ENCODE data around the gene KNDC1.

Gene KNDC1

DNA sequence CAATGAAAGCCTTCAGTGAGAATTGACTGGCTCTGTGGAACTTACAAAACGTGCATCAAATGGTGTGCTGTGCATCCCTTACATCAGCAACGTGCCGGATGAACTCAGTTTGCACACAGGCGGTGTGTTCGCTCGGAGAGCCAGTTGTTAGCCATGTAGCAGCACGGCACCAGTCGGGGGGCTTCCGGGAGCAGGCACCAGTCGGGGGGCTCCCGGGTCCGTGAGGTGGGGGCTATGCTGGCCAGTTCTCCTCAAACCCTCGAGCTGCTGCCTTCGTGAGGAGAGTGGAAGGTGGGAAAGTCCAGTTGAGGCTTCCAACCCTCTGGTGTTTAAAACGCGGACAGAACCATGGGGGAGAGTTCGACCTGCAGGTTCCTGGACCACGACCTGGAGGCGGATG lies 35.1 kb downstream of the KNDC1 start:
- no peaks in the 10 kb centered on the region for H3K9me3 ChIP-seq (ENCODE audit: low read depth, low read length)
- H3K9ac ChIP-seq (ENCODE audit: insufficient read length), result no peak overlapping the region
- H3K36me3 ChIP-seq (ENCODE audit: insufficient read depth, low read length), result no peaks in the 10 kb centered on the region
- TF ChIP-seq EZH2 (IDR thresholded peaks at IDR 0.05) (no peak), POLR2AphosphoS5 (IDR thresholded peaks at IDR 0.05; ENCODE audit: borderline replicate concordance, low read depth, low read length) (no peak), FOXP2 (optimal IDR thresholded peaks at IDR 0.05; ENCODE audit: control extremely low read depth, extremely low read length, insufficient read depth) (no peak)
- no peak overlapping the region for H3K4me3 ChIP-seq
- H3K27ac ChIP-seq, result no peak overlapping the region
- no peak for DNase-seq (ENCODE audit: low read depth, low spot score)

DNA sequence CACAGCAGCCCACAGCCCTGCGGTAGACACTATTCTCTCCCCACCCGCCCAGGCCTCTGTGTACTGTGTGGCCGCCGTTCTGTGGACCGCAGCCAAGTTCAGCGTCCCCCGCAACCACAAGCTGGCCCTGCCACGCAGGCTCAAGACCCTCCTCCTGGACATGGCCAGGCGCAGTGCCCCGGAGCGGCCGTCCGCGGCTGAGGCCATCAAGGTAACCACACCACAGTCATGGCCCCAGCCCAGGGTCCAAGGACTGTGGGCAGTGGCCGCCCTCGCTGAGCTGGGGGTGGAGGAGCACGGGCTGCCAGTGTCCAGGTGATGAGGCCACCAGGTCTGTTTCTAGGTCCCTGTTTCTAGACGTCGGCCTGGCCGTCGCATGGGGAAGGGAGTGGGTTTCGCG lies 35.6 kb downstream of the KNDC1 start:
- H3K36me3 ChIP-seq (ENCODE audit: insufficient read depth, low read length), result no peaks in the 10 kb centered on the region
- no peak overlapping the region for H3K9ac ChIP-seq (ENCODE audit: insufficient read length)
- no peak overlapping the region for H3K4me3 ChIP-seq
- H3K27ac ChIP-seq, result no peak overlapping the region
- no peaks in the 10 kb centered on the region for H3K9me3 ChIP-seq (ENCODE audit: low read depth, low read length)
- DNase-seq (ENCODE audit: low read depth, low spot score), result no peak
- TF ChIP-seq POLR2AphosphoS5 (IDR thresholded peaks at IDR 0.05; ENCODE audit: borderline replicate concordance, low read depth, low read length) (no peak), EZH2 (IDR thresholded peaks at IDR 0.05) (no peak)

DNA sequence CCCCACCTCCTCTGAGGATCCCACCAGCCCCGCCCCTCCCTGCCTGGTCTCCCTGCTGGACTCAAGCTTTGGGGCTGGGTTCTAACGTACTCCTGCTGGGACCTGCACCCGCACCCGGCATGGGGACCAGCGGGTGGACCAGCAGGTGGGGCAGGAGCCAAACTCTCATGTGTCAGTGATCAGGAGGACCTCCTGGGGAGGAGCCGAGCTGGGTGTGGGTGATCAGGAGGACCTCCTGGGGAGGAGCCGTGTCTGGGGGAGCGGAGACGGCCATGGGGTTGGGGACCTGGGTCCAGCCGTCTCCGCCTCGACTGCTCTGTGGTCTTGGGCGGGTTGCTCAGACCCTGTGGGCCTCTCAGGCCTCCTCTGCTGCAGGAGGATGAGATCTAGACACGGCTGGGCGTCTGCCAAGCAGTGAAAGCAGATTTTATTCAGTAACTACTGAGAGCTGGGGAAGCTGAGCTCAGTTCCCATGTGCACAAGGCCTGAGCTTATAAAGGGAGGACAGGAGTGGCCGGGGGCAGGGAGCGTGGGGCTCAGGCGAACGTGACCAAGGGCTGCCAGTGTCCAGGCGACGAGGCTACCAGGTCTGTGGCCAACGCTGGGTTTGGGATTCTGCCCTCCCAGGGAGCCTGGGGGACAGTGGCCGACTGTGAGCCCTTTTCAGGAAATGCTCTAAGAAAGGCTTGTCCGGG lies 36.3 kb downstream of the KNDC1 start:
- Histone ChIP-seq H3K9ac (ENCODE audit: insufficient read length) (no peak overlapping the region), H3K36me3 (ENCODE audit: insufficient read depth, low read length) (no peaks in the 10 kb centered on the region), H3K4me3 (no peak overlapping the region), H3K9me3 (ENCODE audit: low read depth, low read length) (no peaks in the 10 kb centered on the region), H3K27ac (no peak overlapping the region)
- no peak for DNase-seq (ENCODE audit: low read depth, low spot score)
- TF ChIP-seq EZH2 (IDR thresholded peaks at IDR 0.05), result no peak
- TF ChIP-seq FOXP2 (optimal IDR thresholded peaks at IDR 0.05; ENCODE audit: control extremely low read depth, extremely low read length, insufficient read depth), result no peak
- no peak for TF ChIP-seq POLR2AphosphoS5 (IDR thresholded peaks at IDR 0.05; ENCODE audit: borderline replicate concordance, low read depth, low read length)

DNA sequence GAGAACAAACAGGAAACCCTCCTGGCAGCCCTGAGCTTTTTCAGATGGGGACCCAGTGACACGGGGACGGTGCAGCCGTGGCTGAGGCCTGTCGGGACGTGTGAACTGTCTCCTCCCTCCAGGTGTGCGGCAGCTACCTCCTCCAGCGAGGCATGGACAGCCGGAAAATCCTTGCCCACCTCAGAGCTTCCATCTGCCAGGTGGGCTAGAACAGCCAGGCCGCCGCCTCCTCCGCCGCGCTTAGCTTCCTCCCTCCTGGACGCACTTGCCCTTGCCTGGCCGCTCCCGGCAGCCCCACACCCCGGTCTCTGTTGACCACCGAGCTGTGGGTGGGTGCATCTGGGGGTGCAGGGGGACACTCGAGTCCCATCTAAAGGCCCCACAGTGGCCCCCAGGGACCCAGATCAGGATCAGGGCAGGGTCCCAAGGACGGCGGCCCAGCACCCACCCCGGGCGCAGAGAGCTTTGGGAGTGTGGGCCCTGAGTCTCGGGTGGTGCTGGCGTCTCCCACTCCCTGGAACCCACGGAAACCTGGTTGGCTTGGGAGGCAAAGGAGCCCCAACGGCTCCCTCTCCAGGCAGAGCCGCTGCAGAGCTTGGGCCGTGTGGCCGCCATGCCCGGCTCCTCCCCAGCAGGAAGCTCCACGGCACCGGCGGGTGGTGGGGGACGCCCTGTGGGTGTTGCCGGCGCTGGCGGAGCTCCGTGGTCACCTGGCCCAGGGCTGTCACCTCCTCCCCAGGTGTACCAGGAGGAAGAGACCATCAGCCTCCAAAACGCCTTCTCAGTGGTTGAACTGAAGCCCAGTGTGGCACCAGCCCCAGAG lies 37.1 kb downstream of the KNDC1 start:
- H3K4me3 ChIP-seq, result no peak overlapping the region
- H3K36me3 ChIP-seq (ENCODE audit: insufficient read depth, low read length), result no peaks in the 10 kb centered on the region
- H3K27ac ChIP-seq, result no peak overlapping the region
- TF ChIP-seq FOXP2 (optimal IDR thresholded peaks at IDR 0.05; ENCODE audit: control extremely low read depth, extremely low read length, insufficient read depth) (no peak), EZH2 (IDR thresholded peaks at IDR 0.05) (no peak), POLR2AphosphoS5 (IDR thresholded peaks at IDR 0.05; ENCODE audit: borderline replicate concordance, low read depth, low read length) (no peak)
- H3K9ac ChIP-seq (ENCODE audit: insufficient read length), result no peak overlapping the region
- no peak for DNase-seq (ENCODE audit: low read depth, low spot score)
- H3K9me3 ChIP-seq (ENCODE audit: low read depth, low read length), result no peaks in the 10 kb centered on the region

DNA sequence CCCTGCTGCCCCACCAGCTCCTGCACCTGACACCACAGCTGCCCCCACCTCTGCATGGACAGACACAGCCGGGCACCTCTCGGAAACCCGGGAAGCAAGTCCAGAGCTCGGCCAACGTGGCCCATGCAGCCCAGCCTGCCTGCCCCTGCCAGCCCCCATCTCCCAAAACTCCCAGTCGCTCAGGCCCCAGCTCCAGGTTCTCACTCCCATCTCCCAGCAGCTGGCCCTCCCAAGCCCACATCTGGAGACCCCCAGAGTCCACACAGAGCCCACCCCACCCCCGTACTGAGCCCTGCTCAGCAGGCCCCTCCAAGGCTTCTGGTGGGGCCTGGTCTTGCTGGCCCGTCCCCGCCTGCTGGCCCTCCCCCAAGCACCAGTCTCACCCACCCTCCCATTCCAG lies 37.8 kb downstream of the KNDC1 start:
- Histone ChIP-seq H3K27ac (no peak overlapping the region), H3K9ac (ENCODE audit: insufficient read length) (no peak overlapping the region), H3K36me3 (ENCODE audit: insufficient read depth, low read length) (no peaks in the 10 kb centered on the region), H3K4me3 (no peak overlapping the region), H3K9me3 (ENCODE audit: low read depth, low read length) (no peaks in the 10 kb centered on the region)
- DNase-seq (ENCODE audit: low read depth, low spot score), result no peak
- TF ChIP-seq POLR2AphosphoS5 (IDR thresholded peaks at IDR 0.05; ENCODE audit: borderline replicate concordance, low read depth, low read length) (no peak), FOXP2 (optimal IDR thresholded peaks at IDR 0.05; ENCODE audit: control extremely low read depth, extremely low read length, insufficient read depth) (no peak), EZH2 (IDR thresholded peaks at IDR 0.05) (no peak)

DNA sequence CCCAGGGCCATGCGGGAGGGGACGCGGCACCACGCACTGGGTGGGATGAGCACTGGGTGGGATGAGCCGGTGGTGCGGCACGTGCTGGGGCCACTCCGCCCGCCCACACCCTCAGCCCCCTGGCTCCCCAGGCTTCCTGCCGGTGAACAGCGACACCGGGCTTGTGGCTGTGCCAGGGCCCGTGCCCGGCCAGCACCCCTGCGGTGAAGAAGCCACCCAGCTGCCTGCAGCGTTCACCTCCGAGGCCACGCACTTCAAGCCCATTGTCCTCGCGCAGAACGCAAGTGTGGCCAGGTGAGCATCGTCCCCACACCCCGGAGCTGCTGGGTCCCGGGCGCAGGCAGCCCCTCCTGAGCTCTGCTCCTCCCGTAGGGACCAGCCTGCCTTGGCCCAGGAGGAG lies 38.2 kb downstream of the KNDC1 start:
- Histone ChIP-seq H3K36me3 (ENCODE audit: insufficient read depth, low read length) (no peaks in the 10 kb centered on the region), H3K9ac (ENCODE audit: insufficient read length) (no peak overlapping the region), H3K9me3 (ENCODE audit: low read depth, low read length) (no peaks in the 10 kb centered on the region), H3K27ac (no peak overlapping the region), H3K4me3 (no peak overlapping the region)
- no peak for TF ChIP-seq POLR2AphosphoS5 (IDR thresholded peaks at IDR 0.05; ENCODE audit: borderline replicate concordance, low read depth, low read length)
- no peak for DNase-seq (ENCODE audit: low read depth, low spot score)

DNA sequence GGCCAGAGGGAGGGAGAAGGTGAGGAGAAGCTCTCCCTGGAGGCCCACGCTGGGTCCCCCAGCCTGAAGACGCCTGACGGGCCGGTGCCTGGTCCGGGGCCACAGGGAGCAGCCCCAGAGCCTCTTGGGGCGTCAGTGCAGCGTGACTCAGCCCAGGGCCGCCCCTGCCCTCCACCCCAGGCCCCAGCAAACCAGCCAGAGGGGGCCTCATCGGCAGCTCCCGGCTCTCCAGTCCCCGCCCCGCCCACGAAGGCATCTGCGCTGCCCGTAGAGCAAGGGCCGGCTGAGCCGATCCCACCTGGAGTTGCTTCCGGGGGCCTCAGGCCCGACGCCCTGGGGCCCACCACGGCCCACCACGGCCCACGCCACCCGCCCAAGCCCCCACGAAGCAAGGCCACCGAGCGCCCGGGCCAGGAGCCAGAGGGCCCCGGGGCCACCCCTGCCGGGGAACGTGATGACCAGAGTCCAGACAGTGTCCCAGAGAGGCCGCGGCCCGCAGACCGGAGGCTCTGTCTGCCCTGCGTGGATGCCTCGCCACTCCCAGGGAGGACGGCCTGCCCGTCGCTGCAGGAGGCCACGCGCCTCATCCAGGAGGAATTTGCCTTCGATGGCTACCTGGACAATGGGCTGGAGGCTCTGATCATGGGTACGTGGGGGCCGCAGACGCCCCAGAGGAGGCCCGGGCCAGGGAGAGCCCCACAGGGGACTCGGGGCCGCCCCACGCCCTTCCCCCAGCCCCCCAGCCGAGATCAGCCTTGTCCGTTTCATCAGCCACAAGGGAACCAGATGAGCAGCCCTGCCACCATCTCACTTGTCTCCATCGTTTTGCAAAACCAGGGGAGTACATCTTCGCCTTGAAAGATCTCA lies 38.8 kb downstream of the KNDC1 start:
- no peaks in the 10 kb centered on the region for H3K9me3 ChIP-seq (ENCODE audit: low read depth, low read length)
- H3K36me3 ChIP-seq (ENCODE audit: insufficient read depth, low read length), result no peaks in the 10 kb centered on the region
- DNase-seq (ENCODE audit: low read depth, low spot score), result no peak
- H3K27ac ChIP-seq, result no peak overlapping the region
- no peak overlapping the region for H3K9ac ChIP-seq (ENCODE audit: insufficient read length)
- TF ChIP-seq FOXP2 (optimal IDR thresholded peaks at IDR 0.05; ENCODE audit: control extremely low read depth, extremely low read length, insufficient read depth) (no peak), POLR2AphosphoS5 (IDR thresholded peaks at IDR 0.05; ENCODE audit: borderline replicate concordance, low read depth, low read length) (no peak), EZH2 (IDR thresholded peaks at IDR 0.05) (no peak)
- H3K4me3 ChIP-seq, result no peak overlapping the region

DNA sequence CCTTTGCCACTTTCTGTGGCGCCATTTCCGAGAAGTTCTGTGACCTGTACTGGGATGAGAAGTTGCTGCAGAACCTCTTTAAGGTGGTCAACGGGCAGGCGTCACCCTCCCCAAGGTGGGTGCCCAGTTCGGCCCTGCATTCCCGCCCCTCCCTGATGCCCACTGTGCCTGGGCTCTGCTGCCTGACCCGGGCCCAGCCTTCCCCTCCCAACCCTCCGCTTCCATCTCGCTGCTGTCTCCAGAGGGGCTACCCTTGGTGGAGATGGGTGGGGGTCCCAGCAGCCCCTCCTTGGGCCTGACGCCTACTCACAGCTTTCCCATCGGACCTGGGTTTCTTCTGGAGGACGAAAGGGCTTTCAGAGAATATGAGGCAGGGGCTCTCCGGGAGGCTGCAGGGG lies 39.5 kb downstream of the KNDC1 start:
- H3K27ac ChIP-seq, result no peak overlapping the region
- no peak overlapping the region for H3K4me3 ChIP-seq
- H3K9ac ChIP-seq (ENCODE audit: insufficient read length), result no peak overlapping the region
- TF ChIP-seq EZH2 (IDR thresholded peaks at IDR 0.05) (no peak), POLR2AphosphoS5 (IDR thresholded peaks at IDR 0.05; ENCODE audit: borderline replicate concordance, low read depth, low read length) (no peak), FOXP2 (optimal IDR thresholded peaks at IDR 0.05; ENCODE audit: control extremely low read depth, extremely low read length, insufficient read depth) (no peak)
- no peaks in the 10 kb centered on the region for H3K9me3 ChIP-seq (ENCODE audit: low read depth, low read length)
- DNase-seq (ENCODE audit: low read depth, low spot score), result no peak
- H3K36me3 ChIP-seq (ENCODE audit: insufficient read depth, low read length), result no peaks in the 10 kb centered on the region

Data from SK-N-MC (cell line).